Stimulated activated naive B cell treated with anti-CD40 and anti-IgM and Interleukin-4, amounts not matched to agents 10 μg/mL and 1 μg/mL and 100 μg/mL, for 72 hours (primary cell): ENCODE measurements around the gene KCNQ1.
A peak's percentile ranks its signal among the peaks of the same experiment; 100 is the strongest.

Experiments
- ATAC-seq, 2 donors: fragments of 150-1000 bp; cut with Tn5 transposase; replicated peaks; 2 replicates each; pipeline ENCODE4 v1.10.0; 2021; ENCODE audit warnings: moderate library complexity in 1 of 2
- DNase-seq: peaks from one replicate; pipeline ENCODE4 v3.0.0; 2021
- H3K27ac Mint-ChIP-seq: one replicate; pipeline ENCODE4 v1.8.0; 2022; ENCODE audit warnings: mild to moderate bottlenecking, mixed read lengths
- H3K27me3 Mint-ChIP-seq, 2 donors: one replicate each; pipeline ENCODE4 v1.8.0; 2022; ENCODE audit warnings: mixed read lengths in 2 of 2
- H3K36me3 Mint-ChIP-seq, 2 donors: one replicate each; pipeline ENCODE4 v1.8.0; 2022; ENCODE audit warnings: mixed read lengths in 2 of 2, mild to moderate bottlenecking in 1 of 2
- H3K4me1 Mint-ChIP-seq, 2 donors: one replicate each; pipeline ENCODE4 v1.8.0; 2022; ENCODE audit warnings: mixed read lengths in 2 of 2, mild to moderate bottlenecking in 1 of 2
- H3K4me3 Mint-ChIP-seq, 2 donors: one replicate each; pipeline ENCODE4 v1.8.0; 2022; ENCODE audit warnings: mild to moderate bottlenecking in 2 of 2, mixed read lengths in 2 of 2, moderate library complexity in 1 of 2
- H3K9me3 Mint-ChIP-seq, 2 donors: one replicate each; pipeline ENCODE4 v1.8.0; 2022; ENCODE audit warnings: mixed read lengths in 2 of 2, mild to moderate bottlenecking in 1 of 2

Gene KCNQ1

GRCh38 chr11:2521733-2522630, 77.2 kb downstream of the KCNQ1 start:
- DNase-seq: no peak
- Mint-ChIP-seq H3K9me3 (no peaks in the 10 kb centered on the region), H3K27me3 (peaks cover 0 to 11% of the 10 kb centered on the region in 2 donors), H3K36me3 (no peaks in the 10 kb centered on the region), H3K4me3 (no peak overlapping the region), H3K4me1 (peaks cover 24 to 25% of the 10 kb centered on the region in 2 donors), H3K27ac (no peak overlapping the region)
- ATAC-seq: no peak

- DNase-seq (no peak), ATAC-seq (no peak)
- H3K4me1 Mint-ChIP-seq: peaks cover 29 to 32% of the 10 kb centered on the region in 2 donors
- no peak overlapping the region for H3K27ac Mint-ChIP-seq
- no peaks in the 10 kb centered on the region for H3K9me3 Mint-ChIP-seq
- peaks cover 0 to 11% of the 10 kb centered on the region in 2 donors for H3K27me3 Mint-ChIP-seq
- no peak overlapping the region for H3K4me3 Mint-ChIP-seq
- no peaks in the 10 kb centered on the region for H3K36me3 Mint-ChIP-seq
These were observed 77.9 kb downstream of the KCNQ1 start for GRCh38 chr11:2522631-2523255.

- DNase-seq (no peak), ATAC-seq (no peak)
- peaks cover 30 to 34% of the 10 kb centered on the region in 2 donors for H3K4me1 Mint-ChIP-seq
- H3K27ac Mint-ChIP-seq: no peak overlapping the region
- no peaks in the 10 kb centered on the region for H3K36me3 Mint-ChIP-seq
- no peak overlapping the region for H3K4me3 Mint-ChIP-seq
- H3K27me3 Mint-ChIP-seq: peaks cover 0 to 11% of the 10 kb centered on the region in 2 donors
- no peaks in the 10 kb centered on the region for H3K9me3 Mint-ChIP-seq
These were observed 79.1 kb downstream of the KCNQ1 start for GRCh38 chr11:2523821-2524391.

- Mint-ChIP-seq H3K36me3 (no peaks in the 10 kb centered on the region), H3K4me3 (no peak overlapping the region), H3K9me3 (no peaks in the 10 kb centered on the region), H3K4me1 (peaks cover 30 to 34% of the 10 kb centered on the region in 2 donors), H3K27ac (no peak overlapping the region), H3K27me3 (peaks cover 0 to 11% of the 10 kb centered on the region in 2 donors)
- no peak for ATAC-seq
- no peak for DNase-seq
These were observed 79.8 kb downstream of the KCNQ1 start for GRCh38 chr11:2524446-2525165.

GRCh38 chr11:2525166-2525861, 80.5 kb downstream of the KCNQ1 start:
- peaks cover 30 to 34% of the 10 kb centered on the region in 2 donors for H3K4me1 Mint-ChIP-seq
- ATAC-seq: no peak
- H3K27me3 Mint-ChIP-seq: peaks cover 0 to 11% of the 10 kb centered on the region in 2 donors
- H3K4me3 Mint-ChIP-seq: no peak overlapping the region
- DNase-seq: no peak
- no peaks in the 10 kb centered on the region for H3K9me3 Mint-ChIP-seq
- no peaks in the 10 kb centered on the region for H3K36me3 Mint-ChIP-seq
- H3K27ac Mint-ChIP-seq: peak overlapping the region; percentile 48

- Mint-ChIP-seq H3K9me3 (no peaks in the 10 kb centered on the region), H3K27me3 (peaks cover 0 to 11% of the 10 kb centered on the region in 2 donors), H3K27ac (peak overlapping the region; percentile 70), H3K4me1 (peaks cover 30 to 34% of the 10 kb centered on the region in 2 donors), H3K36me3 (no peaks in the 10 kb centered on the region), H3K4me3 (peak overlapping the region; percentile 67 to 72)
- ATAC-seq: no peak
- no peak for DNase-seq
These were observed 81.4 kb downstream of the KCNQ1 start for GRCh38 chr11:2525941-2526807.

DNA sequence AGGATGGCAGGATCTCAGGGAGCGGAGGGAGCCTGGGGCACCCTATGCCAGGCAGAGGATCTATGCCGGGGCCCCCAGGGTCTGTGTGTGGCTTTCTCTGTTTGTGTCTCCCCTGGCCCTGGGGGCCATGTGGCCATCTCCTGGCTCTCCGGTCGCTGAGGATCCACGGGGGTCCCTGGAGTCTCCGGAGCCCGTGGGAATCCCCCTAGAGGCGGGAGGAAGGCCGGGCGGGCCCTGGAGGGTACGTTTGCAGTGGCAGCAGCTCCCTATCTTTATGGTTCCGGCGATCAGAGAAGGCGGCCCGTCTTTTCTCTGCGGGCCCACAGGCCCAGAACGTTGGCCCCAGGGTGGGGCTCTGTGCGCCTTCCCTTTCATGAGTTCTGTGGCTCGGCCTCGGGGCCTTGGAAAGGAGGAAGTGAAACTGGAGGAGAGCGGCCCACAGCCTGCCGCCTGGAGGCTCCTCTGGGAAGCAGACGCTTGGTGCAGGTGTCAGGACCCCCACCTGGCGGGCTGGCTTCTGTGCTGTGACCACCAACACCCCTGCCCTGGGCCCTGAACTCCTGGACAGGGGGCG, 82.1 kb downstream of the KCNQ1 start:
- DNase-seq (peak; percentile 69), ATAC-seq (peak; percentile 90 to 93)
- peak overlapping the region; percentile 67 to 72 for H3K4me3 Mint-ChIP-seq
- no peaks in the 10 kb centered on the region for H3K9me3 Mint-ChIP-seq
- H3K36me3 Mint-ChIP-seq: no peaks in the 10 kb centered on the region
- H3K27ac Mint-ChIP-seq: peak overlapping the region; percentile 84
- peaks cover 33 to 40% of the 10 kb centered on the region in 2 donors for H3K4me1 Mint-ChIP-seq
- peaks cover 0 to 11% of the 10 kb centered on the region in 2 donors for H3K27me3 Mint-ChIP-seq

DNA sequence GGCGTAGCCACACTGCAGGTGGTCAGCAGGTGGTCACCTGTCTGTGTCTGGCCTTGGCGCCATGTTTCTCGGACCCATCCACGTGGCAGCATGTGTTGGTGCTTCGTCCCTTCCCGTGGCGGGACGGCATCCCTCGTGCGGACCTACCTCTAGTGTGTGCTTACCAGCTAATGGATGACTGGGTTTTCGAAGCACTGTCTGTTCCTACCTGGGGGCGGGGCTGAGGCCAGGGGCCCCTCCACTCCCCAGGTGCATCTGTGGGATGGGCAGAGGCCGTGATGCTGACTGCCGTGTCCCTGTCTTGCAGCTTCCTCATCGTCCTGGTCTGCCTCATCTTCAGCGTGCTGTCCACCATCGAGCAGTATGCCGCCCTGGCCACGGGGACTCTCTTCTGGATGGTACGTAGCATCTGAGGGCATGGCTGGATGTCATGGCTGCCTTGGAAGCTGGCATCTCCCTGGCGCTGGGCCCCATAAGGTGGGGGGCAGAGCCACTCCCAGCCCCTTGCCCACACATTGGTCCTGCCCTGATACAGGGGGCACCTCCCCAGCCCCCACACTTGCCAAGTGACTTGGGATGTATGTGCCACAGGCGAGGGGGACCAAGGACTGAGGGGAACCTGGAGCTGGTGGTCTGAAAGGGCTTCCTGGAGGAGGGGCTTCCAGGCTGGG, 82.9 kb downstream of the KCNQ1 start:
- Mint-ChIP-seq H3K4me1 (peaks cover 38 to 46% of the 10 kb centered on the region in 2 donors), H3K36me3 (no peaks in the 10 kb centered on the region), H3K27me3 (peaks cover 0 to 13% of the 10 kb centered on the region in 2 donors), H3K27ac (no peak overlapping the region), H3K4me3 (no peak overlapping the region), H3K9me3 (no peaks in the 10 kb centered on the region)
- DNase-seq (no peak), ATAC-seq (no peak)

DNA sequence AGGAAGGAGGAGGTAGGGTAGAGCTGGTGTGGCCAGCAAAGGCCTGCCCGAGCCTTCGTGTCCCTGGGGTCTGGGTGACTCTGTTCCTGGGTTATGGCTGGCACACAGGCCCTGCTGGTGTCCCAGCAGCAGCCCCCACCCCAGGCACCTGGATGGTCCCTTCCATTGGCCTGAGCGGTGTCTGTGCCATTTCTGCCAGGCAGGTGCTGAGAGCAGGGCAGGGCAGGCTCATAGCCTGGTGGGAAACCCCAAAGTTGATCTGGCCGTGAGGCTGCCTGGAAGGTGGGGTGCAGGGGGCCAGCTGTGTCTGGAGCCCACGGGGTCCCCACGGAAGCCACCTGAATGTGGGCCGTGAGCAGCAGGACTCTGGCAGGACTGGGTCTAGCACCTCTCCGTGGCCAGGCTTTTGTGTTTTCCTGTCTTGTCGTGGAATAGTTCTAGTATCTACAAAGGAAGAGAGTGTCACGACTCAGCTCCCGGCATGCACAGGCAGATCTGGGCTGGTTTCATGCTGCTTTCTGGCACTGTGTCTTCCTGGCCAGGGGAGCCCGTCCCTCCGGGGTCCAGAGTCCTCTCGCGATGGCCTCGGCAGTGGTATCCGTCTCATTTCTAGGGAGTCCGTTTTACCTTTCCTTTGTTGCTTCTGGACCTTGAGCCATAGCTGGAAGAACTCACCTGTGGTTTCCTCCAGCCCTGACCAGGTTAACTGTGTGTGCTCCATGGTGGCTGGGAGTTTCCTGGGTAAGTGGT, 83.7 kb downstream of the KCNQ1 start:
- H3K27me3 Mint-ChIP-seq: peaks cover 0 to 19% of the 10 kb centered on the region in 2 donors
- H3K9me3 Mint-ChIP-seq: no peaks in the 10 kb centered on the region
- no peaks in the 10 kb centered on the region for H3K36me3 Mint-ChIP-seq
- no peak overlapping the region for H3K4me3 Mint-ChIP-seq
- H3K27ac Mint-ChIP-seq: no peak overlapping the region
- ATAC-seq (no peak), DNase-seq (no peak)
- peaks cover 45 to 53% of the 10 kb centered on the region in 2 donors for H3K4me1 Mint-ChIP-seq

DNA sequence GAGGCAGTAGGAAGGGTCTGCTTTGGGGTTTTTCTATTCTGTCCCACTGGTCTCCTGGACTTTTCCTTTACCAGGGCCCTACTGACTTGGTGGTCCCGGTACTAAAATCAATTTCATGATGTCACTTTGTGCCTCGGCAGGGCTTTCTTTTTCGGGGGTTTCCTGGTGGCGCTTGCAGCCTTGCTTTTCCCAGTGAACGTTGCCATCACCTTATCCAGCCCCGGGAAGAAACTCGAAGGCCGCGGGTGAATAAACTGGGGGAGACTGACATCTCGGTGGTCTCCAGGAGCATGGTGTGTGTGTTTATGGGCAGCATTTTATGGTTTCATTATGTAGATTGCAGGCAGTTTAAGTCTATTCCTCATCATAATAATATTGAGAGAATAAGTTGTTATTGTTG, 84.4 kb downstream of the KCNQ1 start:
- no peak for DNase-seq
- no peak for ATAC-seq
- peaks cover 0 to 21% of the 10 kb centered on the region in 2 donors for H3K27me3 Mint-ChIP-seq
- no peaks in the 10 kb centered on the region for H3K36me3 Mint-ChIP-seq
- H3K9me3 Mint-ChIP-seq: no peaks in the 10 kb centered on the region
- no peak overlapping the region for H3K4me3 Mint-ChIP-seq
- no peak overlapping the region for H3K27ac Mint-ChIP-seq
- H3K4me1 Mint-ChIP-seq: peaks cover 47 to 57% of the 10 kb centered on the region in 2 donors

- Mint-ChIP-seq H3K27me3 (peaks cover 0 to 25% of the 10 kb centered on the region in 2 donors), H3K4me1 (peaks cover 44 to 55% of the 10 kb centered on the region in 2 donors)
- no peak for ATAC-seq
These were observed 84.8 kb downstream of the KCNQ1 start for GRCh38 chr11:2529636-2530035.

More at GRCh38 chr11:2529636-2530035, 84.8 kb downstream of the KCNQ1 start:
- no peak for DNase-seq
- H3K9me3 Mint-ChIP-seq: no peaks in the 10 kb centered on the region
- H3K36me3 Mint-ChIP-seq: no peaks in the 10 kb centered on the region
- no peak overlapping the region for H3K4me3 Mint-ChIP-seq
- H3K27ac Mint-ChIP-seq: no peak overlapping the region
